Kidney glomerular epithelial cell (primary cell): ENCODE results near the gene PKNOX2.

ENCODE experiments used
- DNase-seq: peaks from one replicate; lab custom pipeline; 2025; lab: John Stamatoyannopoulos, UW

Gene PKNOX2

GRCh38 chr11:125341676-125342075 is 177.1 kb downstream of the PKNOX2 start:
- DNase-seq, result no peak

- no peak for DNase-seq
Measured at GRCh38 chr11:125342281-125342930, 177.9 kb downstream of the PKNOX2 start.

- DNase-seq, result no peak
Measured at GRCh38 chr11:125343086-125343717, 178.7 kb downstream of the PKNOX2 start.

- DNase-seq, result no peak
Measured at GRCh38 chr11:125343718-125344131, 179.2 kb downstream of the PKNOX2 start.

- DNase-seq, result no peak
Measured at GRCh38 chr11:125344846-125345420, 180.4 kb downstream of the PKNOX2 start.

GRCh38 chr11:125345421-125346178 is 181.0 kb downstream of the PKNOX2 start:
- peak; percentile 75 for DNase-seq

- DNase-seq, result no peak
Measured at GRCh38 chr11:125346179-125346530, 181.6 kb downstream of the PKNOX2 start.

- no peak for DNase-seq
Measured at GRCh38 chr11:125346565-125347260, 182.2 kb downstream of the PKNOX2 start.

GRCh38 chr11:125347261-125347585 is 182.7 kb downstream of the PKNOX2 start:
- DNase-seq, result no peak

GRCh38 chr11:125348141-125348651 is 183.6 kb downstream of the PKNOX2 start:
- DNase-seq, result no peak

- DNase-seq, result peak; percentile 28
Measured at GRCh38 chr11:125348674-125349309, 184.2 kb downstream of the PKNOX2 start.

- no peak for DNase-seq
Measured at GRCh38 chr11:125350206-125351032, 185.9 kb downstream of the PKNOX2 start.

- DNase-seq, result no peak
Measured at GRCh38 chr11:125351033-125351867, 186.7 kb downstream of the PKNOX2 start.

GRCh38 chr11:125351868-125352250 is 187.3 kb downstream of the PKNOX2 start:
- no peak for DNase-seq

- DNase-seq, result no peak
Measured at GRCh38 chr11:125356797-125357196, 192.2 kb downstream of the PKNOX2 start.

- DNase-seq, result no peak
Measured at GRCh38 chr11:125357551-125357950, 193.0 kb downstream of the PKNOX2 start.

- DNase-seq, result peak; percentile 9
Measured at GRCh38 chr11:125358254-125358840, 193.8 kb downstream of the PKNOX2 start.

- no peak for DNase-seq
Measured at GRCh38 chr11:125359130-125359529, 194.6 kb downstream of the PKNOX2 start.

- no peak for DNase-seq
Measured at GRCh38 chr11:125360066-125360465, 195.5 kb downstream of the PKNOX2 start.
